ENCODE data around the gene HIBADH. TPM values are rescaled to one million over a fixed set of nuclear protein-coding genes. Genes with fewer than 3 reads are reported as not detected.

The HIBADH gene
- total and polyA plus RNA-seq, 12 donors = 24.7 to 94.0 (median 77.7) TPM

- Histone ChIP-seq H3K4me1 (no peaks in the 10 kb centered on the region), H3K27me3 (no peaks in the 10 kb centered on the region), H3K27ac (no peak overlapping the region), H3K9me3 (no peaks in the 10 kb centered on the region), H3K4me3 (no peak overlapping the region), H3K36me3 (peaks cover 0 to 6% (median 0%) of the 10 kb centered on the region in 9 donors)
- intact Hi-C loops (cut with DNase I) = loop anchor here in 1 of 10 donors (10.0 kb wide), 1 partner anchor 382 kb away; the partner anchor contains the start of gene HOXA13
- TF ChIP-seq CTCF (IDR thresholded peaks at IDR 0.05) = no peak
- peak in 1 of 2 donors; percentile 14 for DNase-seq
- ATAC-seq = peak in 1 of 8 donors; percentile 27
- 90 to 93% methylated on average over 8 of the region's 8 CpGs for WGBS, 2 donors
Observed at GRCh38 chr7:27586825-27587224, 75.9 kb downstream of the HIBADH start.

- H3K27me3 ChIP-seq = no peaks in the 10 kb centered on the region
- H3K27ac ChIP-seq = no peak overlapping the region
- H3K4me1 ChIP-seq = no peaks in the 10 kb centered on the region
- H3K4me3 ChIP-seq = no peak overlapping the region
- ATAC-seq = no peak
- H3K36me3 ChIP-seq = peaks cover 0 to 6% (median 0%) of the 10 kb centered on the region in 9 donors
- 37 to 74% methylated on average over 2 of the region's 2 CpGs for WGBS, 2 donors
- H3K9me3 ChIP-seq = no peaks in the 10 kb centered on the region
- intact Hi-C loops (cut with DNase I) = loop anchor here in 1 of 10 donors (10.0 kb wide), 1 partner anchor 381 kb away; the partner anchor contains the start of gene HOXA13
- no peak for DNase-seq
- TF ChIP-seq CTCF (IDR thresholded peaks at IDR 0.05) = no peak
Observed at GRCh38 chr7:27585781-27586447, 76.8 kb downstream of the HIBADH start.

- no peak for ATAC-seq
- no peak for TF ChIP-seq CTCF (IDR thresholded peaks at IDR 0.05)
- Histone ChIP-seq H3K9me3 (no peaks in the 10 kb centered on the region), H3K4me3 (no peak overlapping the region), H3K27ac (no peak overlapping the region), H3K36me3 (no peaks in the 10 kb centered on the region), H3K4me1 (no peaks in the 10 kb centered on the region), H3K27me3 (no peaks in the 10 kb centered on the region)
- DNase-seq = no peak
- WGBS, 2 donors = 95% methylated on average over 1 of the region's 1 CpG
- intact Hi-C loops (cut with DNase I) = loop anchor here in 2 of 10 donors (5.0 to 10.0 kb wide), 2 partner anchors 370 to 377 kb away; partner anchors contain the start of gene HOXA13 (in 1 of the 2)
Observed at GRCh38 chr7:27581906-27582305, 80.8 kb downstream of the HIBADH start.

- ATAC-seq (no peak), DNase-seq (no peak)
- no peaks in the 10 kb centered on the region for H3K36me3 ChIP-seq
- no peaks in the 10 kb centered on the region for H3K27me3 ChIP-seq
- no peak overlapping the region for H3K4me3 ChIP-seq
- no peaks in the 10 kb centered on the region for H3K4me1 ChIP-seq
- H3K9me3 ChIP-seq = no peaks in the 10 kb centered on the region
- 72 to 74% methylated on average over 2 of the region's 2 CpGs for WGBS, 2 donors
- intact Hi-C loops (cut with DNase I) = loop anchor here in 2 of 10 donors (5.0 to 10.0 kb wide), 2 partner anchors 369 to 376 kb away; partner anchors contain the start of gene HOXA13 (in 1 of the 2)
- no peak overlapping the region for H3K27ac ChIP-seq
- no peak for TF ChIP-seq CTCF (IDR thresholded peaks at IDR 0.05)
Observed at GRCh38 chr7:27581119-27581518, 81.6 kb downstream of the HIBADH start.

All from heart right ventricle (tissue), 16 donors.